Gastrocnemius medialis (tissue), 4 donors: Measurements from ENCODE around the gene PTPRN2. TPM values are rescaled to one million over a fixed set of nuclear protein-coding genes. Genes with fewer than 3 reads are reported as not detected.

Experiments
- ATAC-seq, 2 donors: fragments of 150-250 bp; one replicate each; pipeline ENCODE4 v1.9.1; 2016
- DNase-seq, 2 donors: peaks; one replicate each; pipeline ENCODE4 v3.0.0-alpha.2; 2019
- H3K27ac ChIP-seq, 4 donors: fragments of 200-600 bp; sonication (generic); 1 replicate in 1 of 4; 2 replicates in 3 of 4; pipeline ENCODE4 v1.5.1; 2016 to 2018; ENCODE audit warnings: mild to moderate bottlenecking in 2 of 4, moderate library complexity in 1 of 4
- H3K27me3 ChIP-seq, 3 donors: fragments of 200-600 bp; sonication (generic) in 2 of 3; 1 replicate in 1 of 3; 2 replicates in 2 of 3; pipeline versions ENCODE4 v1.5.1 to v1.6.0; 2016 to 2019; ENCODE audit warnings: mild to moderate bottlenecking in 1 of 3, moderate library complexity in 1 of 3
- H3K36me3 ChIP-seq, 2 donors: fragments of 200-600 bp; sonication (generic) in 1 of 2; one replicate each; pipeline ENCODE4 v1.5.1; 2017 to 2018
- H3K4me1 ChIP-seq, 2 donors: fragments of 200-600 bp; sonication (generic) in 1 of 2; one replicate each; pipeline ENCODE4 v1.5.1; 2016 to 2017; ENCODE audit warnings: mild to moderate bottlenecking in 2 of 2
- H3K4me3 ChIP-seq, 4 donors: fragments of 200-600 bp; sonication (generic) in 3 of 4; 1 replicate in 1 of 4; 2 replicates in 3 of 4; pipeline ENCODE4 v1.5.1; 2016 to 2019; ENCODE audit warnings: mild to moderate bottlenecking in 2 of 4
- H3K9me3 ChIP-seq, 3 donors: fragments of 200-600 bp; sonication (generic) in 2 of 3; 1 replicate in 1 of 3; 2 replicates in 2 of 3; pipeline ENCODE4 v1.5.1; 2016 to 2019
- CTCF ChIP-seq, 5 experiments: fragments of 450-650 bp in 3 of 5; fragments of 200-600 bp in 2 of 5; sonication (generic) in 2 of 5; IDR thresholded peaks in 4 of 5; conservative IDR thresholded peaks in 1 of 5; 1 replicate in 4 of 5; 2 replicates in 1 of 5; pipeline ENCODE4 v1.5.1; 2016 to 2019; ENCODE audit warnings: antibody characterized with exemption in 5 of 5, mild to moderate bottlenecking in 3 of 5, moderate library complexity in 3 of 5
- POLR2A ChIP-seq, 2 donors: fragments of 450-650 bp; IDR thresholded peaks; one replicate each; pipeline ENCODE4 v1.6.1; 2017; ENCODE audit warnings: antibody characterized with exemption in 2 of 2, mild to moderate bottlenecking in 2 of 2, moderate library complexity in 2 of 2
- in situ Hi-C, 4 donors: fragments of 200-750 bp; cut with MboI; loops; one replicate each; pipeline versions ENCODE4 v1.15.0 to v1.8.0; 2017; ENCODE audit warnings: low sequenced_read_pairs in 4 of 4
- intact Hi-C: fragments of 100-400 bp; cut with DNase I; formaldehyde crosslinking; loops from one replicate; pipeline ENCODE4 v1.15.1; 2023; ENCODE audit warnings: low total_unique reads
- total RNA-seq, 4 donors: library from RNA; depleted of rRNA; stranded (reverse); fragments of >200 nt; gene quantifications; one replicate each; pipeline versions ENCODE4 v1.1.0 to v1.2.3, GENCODE V29; 2016

The PTPRN2 gene
- total RNA-seq, 4 donors from 2014 or later = 0.66 to 0.85 (median 0.81) TPM

GRCh38 chr7:158023681-158024350 lies 563.8 kb downstream of the PTPRN2 start:
- H3K36me3 ChIP-seq = no peaks in the 10 kb centered on the region
- H3K4me1 ChIP-seq = no peaks in the 10 kb centered on the region
- DNase-seq (no peak), ATAC-seq (no peak)
- H3K4me3 ChIP-seq = no peak overlapping the region
- no peaks in the 10 kb centered on the region for H3K27me3 ChIP-seq
- in situ Hi-C loops (no loop called here), intact Hi-C loops (no loop called here)
- no peak for TF ChIP-seq POLR2A (IDR thresholded peaks at IDR 0.05)
- no peak for TF ChIP-seq CTCF (IDR thresholded peaks at IDR 0.05 in 4 of 5, conservative IDR thresholded peaks at IDR 0.05 in 1 of 5)
- H3K9me3 ChIP-seq = no peaks in the 10 kb centered on the region
- no peak overlapping the region for H3K27ac ChIP-seq

GRCh38 chr7:158023157-158023556 lies 564.5 kb downstream of the PTPRN2 start:
- no peak overlapping the region for H3K4me3 ChIP-seq
- no peak overlapping the region for H3K27ac ChIP-seq
- no peaks in the 10 kb centered on the region for H3K4me1 ChIP-seq
- intact Hi-C loops (no loop called here), in situ Hi-C loops (no loop called here)
- H3K36me3 ChIP-seq = no peaks in the 10 kb centered on the region
- TF ChIP-seq CTCF (IDR thresholded peaks at IDR 0.05 in 4 of 5, conservative IDR thresholded peaks at IDR 0.05 in 1 of 5) (no peak), POLR2A (IDR thresholded peaks at IDR 0.05) (no peak)
- no peaks in the 10 kb centered on the region for H3K9me3 ChIP-seq
- ATAC-seq (no peak), DNase-seq (no peak)
- H3K27me3 ChIP-seq = no peaks in the 10 kb centered on the region

- TF ChIP-seq CTCF (IDR thresholded peaks at IDR 0.05 in 4 of 5, conservative IDR thresholded peaks at IDR 0.05 in 1 of 5) = no peak
- no peak for TF ChIP-seq POLR2A (IDR thresholded peaks at IDR 0.05)
- ATAC-seq (no peak), DNase-seq (no peak)
- Histone ChIP-seq H3K9me3 (no peaks in the 10 kb centered on the region), H3K4me3 (no peak overlapping the region), H3K27ac (no peak overlapping the region), H3K36me3 (no peaks in the 10 kb centered on the region), H3K27me3 (no peaks in the 10 kb centered on the region), H3K4me1 (no peaks in the 10 kb centered on the region)
- intact Hi-C loops (no loop called here), in situ Hi-C loops (no loop called here)
These were observed 565.0 kb downstream of the PTPRN2 start for GRCh38 chr7:158022601-158023000.

GRCh38 chr7:158021836-158022235 lies 565.8 kb downstream of the PTPRN2 start:
- ATAC-seq (no peak), DNase-seq (no peak)
- intact Hi-C loops (no loop called here), in situ Hi-C loops (no loop called here)
- Histone ChIP-seq H3K4me1 (no peaks in the 10 kb centered on the region), H3K36me3 (no peaks in the 10 kb centered on the region), H3K27me3 (no peaks in the 10 kb centered on the region), H3K27ac (no peak overlapping the region), H3K4me3 (no peak overlapping the region), H3K9me3 (no peaks in the 10 kb centered on the region)
- TF ChIP-seq POLR2A (IDR thresholded peaks at IDR 0.05) = no peak
- no peak for TF ChIP-seq CTCF (IDR thresholded peaks at IDR 0.05 in 4 of 5, conservative IDR thresholded peaks at IDR 0.05 in 1 of 5)

GRCh38 chr7:158020706-158021095 lies 566.9 kb downstream of the PTPRN2 start:
- Histone ChIP-seq H3K4me1 (no peaks in the 10 kb centered on the region), H3K4me3 (no peak overlapping the region), H3K27me3 (no peaks in the 10 kb centered on the region), H3K36me3 (no peaks in the 10 kb centered on the region), H3K27ac (no peak overlapping the region), H3K9me3 (no peaks in the 10 kb centered on the region)
- ATAC-seq = no peak
- DNase-seq = no peak
- TF ChIP-seq CTCF (IDR thresholded peaks at IDR 0.05 in 4 of 5, conservative IDR thresholded peaks at IDR 0.05 in 1 of 5) (no peak), POLR2A (IDR thresholded peaks at IDR 0.05) (no peak)
- in situ Hi-C loops = no loop called here
- intact Hi-C loops = no loop called here
